Measurements from ENCODE around the gene ELF5. TPM values are rescaled to one million over a fixed set of nuclear protein-coding genes. Genes with fewer than 3 reads are reported as not detected.

Gene ELF5
- total and polyA plus RNA-seq, 2 donors (not counting 1 experiment from before 2014, with no cell fraction given), result not detected

DNA sequence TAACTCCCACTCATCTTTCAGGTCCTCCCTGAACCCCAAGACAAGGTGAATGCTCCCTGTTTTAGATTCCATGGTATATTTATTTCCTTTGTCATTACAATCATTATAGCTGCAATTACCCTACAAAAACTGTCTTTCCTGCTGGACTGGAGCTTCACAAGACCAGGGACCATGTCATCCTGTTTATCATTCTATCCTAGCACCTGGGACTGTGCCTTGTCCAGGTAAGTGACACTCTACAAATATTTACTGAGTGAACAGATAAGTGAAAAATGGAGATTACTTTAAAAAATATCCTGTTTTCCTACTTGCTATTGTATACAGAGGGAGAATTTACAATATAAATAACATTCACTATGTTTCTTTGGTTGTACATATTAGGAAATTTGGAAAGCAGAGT is 22.5 kb upstream of the ELF5 start:
- no peak overlapping the region for H3K4me3 ChIP-seq (replicated peaks in 1 of 4; ENCODE audit: control extremely low read depth in 1 of 4, insufficient read depth in 1 of 4, low read depth in 3 of 4, low read length in 4 of 4)
- H2AFZ ChIP-seq (ENCODE audit: low read length), result no peak overlapping the region
- no peak overlapping the region for H3K27ac ChIP-seq (ENCODE audit: insufficient read depth, low read length)
- no peaks in the 10 kb centered on the region for H4K20me1 ChIP-seq (ENCODE audit: control insufficient read depth, extremely low read depth, insufficient read depth, low read length)
- DNase-seq (ENCODE audit: low read depth in 2 of 2), result no peak
- no peaks in the 10 kb centered on the region for H3K9me3 ChIP-seq (ENCODE audit: control insufficient read depth, insufficient read depth, low read depth, low read length)
- H3K27me3 ChIP-seq (ENCODE audit: control insufficient read depth, insufficient read depth, low read length), result peaks cover 21% of the 10 kb centered on the region
- H3K4me1 ChIP-seq (ENCODE audit: control insufficient read depth, extremely low read depth, insufficient read depth, low read length), result no peaks in the 10 kb centered on the region
- no peak overlapping the region for H3K4me2 ChIP-seq (ENCODE audit: extremely low read depth, insufficient read depth, low read length)
- no peaks in the 10 kb centered on the region for H3K79me2 ChIP-seq (ENCODE audit: control insufficient read depth, insufficient read depth, low read length)
- no peak for TF ChIP-seq EZH2 (IDR thresholded peaks at IDR 0.05; ENCODE audit: low read length, missing control alignments)
- TF ChIP-seq, protein P1, sequence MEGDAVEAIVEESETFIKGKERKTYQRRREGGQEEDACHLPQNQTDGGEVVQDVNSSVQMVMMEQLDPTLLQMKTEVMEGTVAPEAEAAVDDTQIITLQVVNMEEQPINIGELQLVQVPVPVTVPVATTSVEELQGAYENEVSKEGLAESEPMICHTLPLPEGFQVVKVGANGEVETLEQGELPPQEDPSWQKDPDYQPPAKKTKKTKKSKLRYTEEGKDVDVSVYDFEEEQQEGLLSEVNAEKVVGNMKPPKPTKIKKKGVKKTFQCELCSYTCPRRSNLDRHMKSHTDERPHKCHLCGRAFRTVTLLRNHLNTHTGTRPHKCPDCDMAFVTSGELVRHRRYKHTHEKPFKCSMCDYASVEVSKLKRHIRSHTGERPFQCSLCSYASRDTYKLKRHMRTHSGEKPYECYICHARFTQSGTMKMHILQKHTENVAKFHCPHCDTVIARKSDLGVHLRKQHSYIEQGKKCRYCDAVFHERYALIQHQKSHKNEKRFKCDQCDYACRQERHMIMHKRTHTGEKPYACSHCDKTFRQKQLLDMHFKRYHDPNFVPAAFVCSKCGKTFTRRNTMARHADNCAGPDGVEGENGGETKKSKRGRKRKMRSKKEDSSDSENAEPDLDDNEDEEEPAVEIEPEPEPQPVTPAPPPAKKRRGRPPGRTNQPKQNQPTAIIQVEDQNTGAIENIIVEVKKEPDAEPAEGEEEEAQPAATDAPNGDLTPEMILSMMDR (conservative IDR thresholded peaks at IDR 0.05 in 1 of 2, IDR thresholded peaks at IDR 0.05 in 1 of 2; ENCODE audit: low read depth in 1 of 2, low read length in 2 of 2), result no peak
- no peak overlapping the region for H3K9ac ChIP-seq (ENCODE audit: insufficient read depth, low read length)
- H3K36me3 ChIP-seq (ENCODE audit: control insufficient read depth, insufficient read depth, low read length), result no peaks in the 10 kb centered on the region

DNA sequence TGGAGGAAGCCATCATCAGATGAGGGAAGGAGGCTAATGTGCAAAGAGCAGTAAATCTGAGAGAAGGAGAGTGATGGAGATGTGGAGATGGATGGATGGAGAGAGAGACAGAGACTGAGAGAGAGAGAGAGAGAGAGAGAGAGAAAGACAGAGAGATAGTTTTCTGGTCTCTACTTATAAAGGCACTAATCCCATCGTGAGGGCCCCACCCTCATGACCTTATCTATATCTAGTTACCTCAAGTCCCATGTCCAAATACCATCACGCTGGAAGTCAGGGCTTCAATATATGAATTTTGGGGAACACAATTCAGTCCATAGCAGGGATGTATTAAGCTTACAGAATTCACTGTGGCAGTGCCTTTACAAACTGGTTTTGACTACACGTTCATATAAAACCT is 21.2 kb upstream of the ELF5 start:
- no peak overlapping the region for H3K9ac ChIP-seq (ENCODE audit: insufficient read depth, low read length)
- DNase-seq (ENCODE audit: low read depth in 2 of 2), result no peak
- H3K79me2 ChIP-seq (ENCODE audit: control insufficient read depth, insufficient read depth, low read length), result no peaks in the 10 kb centered on the region
- H4K20me1 ChIP-seq (ENCODE audit: control insufficient read depth, extremely low read depth, insufficient read depth, low read length), result no peaks in the 10 kb centered on the region
- H3K27me3 ChIP-seq (ENCODE audit: control insufficient read depth, insufficient read depth, low read length), result peaks cover 16% of the 10 kb centered on the region
- H3K27ac ChIP-seq (ENCODE audit: insufficient read depth, low read length), result no peak overlapping the region
- no peaks in the 10 kb centered on the region for H3K9me3 ChIP-seq (ENCODE audit: control insufficient read depth, insufficient read depth, low read depth, low read length)
- no peak overlapping the region for H3K4me3 ChIP-seq (replicated peaks in 1 of 4; ENCODE audit: control extremely low read depth in 1 of 4, insufficient read depth in 1 of 4, low read depth in 3 of 4, low read length in 4 of 4)
- TF ChIP-seq, protein P1 (conservative IDR thresholded peaks at IDR 0.05 in 1 of 2, IDR thresholded peaks at IDR 0.05 in 1 of 2; ENCODE audit: low read depth in 1 of 2, low read length in 2 of 2), result no peak
- TF ChIP-seq EZH2 (IDR thresholded peaks at IDR 0.05; ENCODE audit: low read length, missing control alignments), result no peak
- H3K36me3 ChIP-seq (ENCODE audit: control insufficient read depth, insufficient read depth, low read length), result no peaks in the 10 kb centered on the region
- H3K4me2 ChIP-seq (ENCODE audit: extremely low read depth, insufficient read depth, low read length), result no peak overlapping the region
- no peak overlapping the region for H2AFZ ChIP-seq (ENCODE audit: low read length)
- H3K4me1 ChIP-seq (ENCODE audit: control insufficient read depth, extremely low read depth, insufficient read depth, low read length), result no peaks in the 10 kb centered on the region

DNA sequence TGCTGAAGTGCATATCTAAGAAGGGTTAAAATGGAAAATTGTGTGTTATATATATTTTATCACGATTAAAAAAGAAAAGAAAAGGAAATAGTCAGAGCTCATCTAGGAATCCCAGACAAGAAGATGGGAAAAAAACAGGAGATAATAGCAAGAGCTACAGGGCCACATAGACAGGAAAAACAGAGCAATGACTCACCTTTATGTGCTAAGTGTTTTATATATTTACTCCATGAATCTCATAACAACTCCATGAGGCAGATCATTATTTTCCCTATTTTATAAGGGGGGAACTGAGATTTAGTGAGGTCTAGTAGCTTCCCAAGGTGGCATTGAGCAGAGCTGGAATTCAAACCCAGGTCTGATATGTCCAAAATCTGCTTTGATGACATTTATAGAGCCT is 18.1 kb upstream of the ELF5 start:
- TF ChIP-seq, protein P1 (conservative IDR thresholded peaks at IDR 0.05 in 1 of 2, IDR thresholded peaks at IDR 0.05 in 1 of 2; ENCODE audit: low read depth in 1 of 2, low read length in 2 of 2), result no peak
- TF ChIP-seq EZH2 (IDR thresholded peaks at IDR 0.05; ENCODE audit: low read length, missing control alignments), result no peak
- Histone ChIP-seq H3K4me1 (ENCODE audit: control insufficient read depth, extremely low read depth, insufficient read depth, low read length) (no peaks in the 10 kb centered on the region), H2AFZ (ENCODE audit: low read length) (no peak overlapping the region), H3K27ac (ENCODE audit: insufficient read depth, low read length) (no peak overlapping the region), H3K4me3 (replicated peaks in 1 of 4; ENCODE audit: control extremely low read depth in 1 of 4, insufficient read depth in 1 of 4, low read depth in 3 of 4, low read length in 4 of 4) (no peak overlapping the region), H3K79me2 (ENCODE audit: control insufficient read depth, insufficient read depth, low read length) (no peaks in the 10 kb centered on the region), H3K9me3 (ENCODE audit: control insufficient read depth, insufficient read depth, low read depth, low read length) (no peaks in the 10 kb centered on the region), H3K9ac (ENCODE audit: insufficient read depth, low read length) (no peak overlapping the region), H3K27me3 (ENCODE audit: control insufficient read depth, insufficient read depth, low read length) (peaks cover 10% of the 10 kb centered on the region), H3K36me3 (ENCODE audit: control insufficient read depth, insufficient read depth, low read length) (no peaks in the 10 kb centered on the region), H3K4me2 (ENCODE audit: extremely low read depth, insufficient read depth, low read length) (no peak overlapping the region), H4K20me1 (ENCODE audit: control insufficient read depth, extremely low read depth, insufficient read depth, low read length) (no peaks in the 10 kb centered on the region)
- DNase-seq (ENCODE audit: low read depth in 2 of 2), result no peak
